Measurements from ENCODE around the gene KCNQ1OT1. TPM values are rescaled to one million over a fixed set of nuclear protein-coding genes. Genes with fewer than 3 reads are reported as not detected.

Gene KCNQ1OT1
- total RNA-seq, 1 experiment from 2014 or later, result 1.2 TPM

DNA sequence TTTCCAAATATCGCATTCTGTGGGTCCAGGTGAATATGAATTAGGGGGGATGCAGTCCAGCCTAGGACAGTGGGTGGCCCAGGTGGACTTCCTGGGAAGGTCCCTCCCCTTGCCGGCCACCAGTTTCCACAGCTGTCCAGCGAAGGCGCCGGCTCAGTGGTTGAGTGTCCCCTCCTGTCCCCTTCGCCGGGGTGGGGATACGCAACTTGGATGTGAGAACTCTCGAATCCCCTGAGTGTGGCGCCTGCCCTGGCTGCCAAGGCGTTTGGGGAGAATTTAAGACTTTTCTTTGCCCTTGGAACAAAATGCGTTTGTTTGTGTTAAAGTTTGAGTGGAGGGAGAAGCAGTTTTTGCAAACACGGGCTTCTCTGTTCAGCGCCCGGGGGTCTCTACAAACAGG, 123.7 kb downstream of the KCNQ1OT1 start:
- Histone ChIP-seq H2BK12ac (ENCODE audit: insufficient read length, low read depth, low read length) (no peak overlapping the region), H3K9ac (ENCODE audit: extremely low read depth, insufficient read length, low read length) (no peak overlapping the region), H2BK120ac (ENCODE audit: low read depth, low read length, poor library complexity, severe bottlenecking) (no peak overlapping the region), H4K8ac (replicated peaks; ENCODE audit: insufficient read length, low read depth, low read length) (no peak overlapping the region), H2AFZ (ENCODE audit: low read length) (no peak overlapping the region), H3K9me3 (ENCODE audit: control insufficient read depth, low read depth, low read length) (no peaks in the 10 kb centered on the region), H3K23ac (ENCODE audit: insufficient read length, low read depth, low read length) (no peak overlapping the region), H3K14ac (ENCODE audit: insufficient read depth, low read length) (no peak overlapping the region), H2BK5ac (ENCODE audit: insufficient read length, low read length) (no peak overlapping the region), H4K5ac (ENCODE audit: insufficient read length, low read depth, low read length) (no peak overlapping the region), H3K4ac (ENCODE audit: low read depth, low read length) (no peak overlapping the region), H3K79me1 (ENCODE audit: insufficient read depth, low read depth, low read length, poor library complexity, severe bottlenecking) (no peaks in the 10 kb centered on the region), H2AK5ac (ENCODE audit: insufficient read length, low read length) (no peak overlapping the region), H3K18ac (ENCODE audit: insufficient read length, low read depth, low read length) (no peak overlapping the region), H3K56ac (ENCODE audit: insufficient read length, low read depth, low read length) (no peak overlapping the region), H3K27ac (ENCODE audit: insufficient read length, low read depth, low read length) (no peak overlapping the region), H4K20me1 (ENCODE audit: control insufficient read depth, insufficient read depth, insufficient read length) (no peaks in the 10 kb centered on the region), H2BK15ac (ENCODE audit: low read depth, low read length) (no peak overlapping the region), H3T11ph (ENCODE audit: low read length) (no peak overlapping the region), H3K79me2 (ENCODE audit: insufficient read depth, low read length) (no peaks in the 10 kb centered on the region), H3K27me3 (ENCODE audit: insufficient read depth, low read length) (no peaks in the 10 kb centered on the region; the same call in 1 of the 2 replicates), H3K23me2 (ENCODE audit: insufficient read length, low read depth, low read length, poor library complexity, severe bottlenecking) (no peaks in the 10 kb centered on the region), H3K4me2 (ENCODE audit: insufficient read depth, insufficient read length, low read length) (no peak overlapping the region), H3K4me1 (ENCODE audit: insufficient read depth, low read length) (no peaks in the 10 kb centered on the region), H4K91ac (ENCODE audit: insufficient read length, low read depth, low read length) (no peak overlapping the region), H2BK20ac (ENCODE audit: low read depth, low read length, poor library complexity, severe bottlenecking) (no peak overlapping the region)
- WGBS (ENCODE audit: extremely low coverage, insufficient read length, low lambda C conversion rate), result no CpG with 5 or more reads among the region's 15 CpGs
- Mint-ChIP-seq H3K27ac (peak overlapping the region in 1 of 3 experiments; percentile 59; a peak in 2 of 7 replicates), H3K36me3 (ENCODE audit: insufficient read depth in 1 of 3, low read depth in 3 of 3) (no peaks in the 10 kb centered on the region), H3K27me3 (ENCODE audit: low read depth) (peaks cover 70% of the 10 kb centered on the region), H3K4me1 (peaks cover 2 to 7% of the 10 kb centered on the region in 2 experiments; a peak in 2 of 4 replicates), H3K4me3 (no peak overlapping the region), H3K9me3 (no peaks in the 10 kb centered on the region)
- peak; percentile 12 for DNase-seq
- TF ChIP-seq, protein P1, sequence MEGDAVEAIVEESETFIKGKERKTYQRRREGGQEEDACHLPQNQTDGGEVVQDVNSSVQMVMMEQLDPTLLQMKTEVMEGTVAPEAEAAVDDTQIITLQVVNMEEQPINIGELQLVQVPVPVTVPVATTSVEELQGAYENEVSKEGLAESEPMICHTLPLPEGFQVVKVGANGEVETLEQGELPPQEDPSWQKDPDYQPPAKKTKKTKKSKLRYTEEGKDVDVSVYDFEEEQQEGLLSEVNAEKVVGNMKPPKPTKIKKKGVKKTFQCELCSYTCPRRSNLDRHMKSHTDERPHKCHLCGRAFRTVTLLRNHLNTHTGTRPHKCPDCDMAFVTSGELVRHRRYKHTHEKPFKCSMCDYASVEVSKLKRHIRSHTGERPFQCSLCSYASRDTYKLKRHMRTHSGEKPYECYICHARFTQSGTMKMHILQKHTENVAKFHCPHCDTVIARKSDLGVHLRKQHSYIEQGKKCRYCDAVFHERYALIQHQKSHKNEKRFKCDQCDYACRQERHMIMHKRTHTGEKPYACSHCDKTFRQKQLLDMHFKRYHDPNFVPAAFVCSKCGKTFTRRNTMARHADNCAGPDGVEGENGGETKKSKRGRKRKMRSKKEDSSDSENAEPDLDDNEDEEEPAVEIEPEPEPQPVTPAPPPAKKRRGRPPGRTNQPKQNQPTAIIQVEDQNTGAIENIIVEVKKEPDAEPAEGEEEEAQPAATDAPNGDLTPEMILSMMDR (conservative IDR thresholded peaks at IDR 0.05), result no peak
